Measurements from ENCODE around the gene TMEM79.

Gene TMEM79, protein sequence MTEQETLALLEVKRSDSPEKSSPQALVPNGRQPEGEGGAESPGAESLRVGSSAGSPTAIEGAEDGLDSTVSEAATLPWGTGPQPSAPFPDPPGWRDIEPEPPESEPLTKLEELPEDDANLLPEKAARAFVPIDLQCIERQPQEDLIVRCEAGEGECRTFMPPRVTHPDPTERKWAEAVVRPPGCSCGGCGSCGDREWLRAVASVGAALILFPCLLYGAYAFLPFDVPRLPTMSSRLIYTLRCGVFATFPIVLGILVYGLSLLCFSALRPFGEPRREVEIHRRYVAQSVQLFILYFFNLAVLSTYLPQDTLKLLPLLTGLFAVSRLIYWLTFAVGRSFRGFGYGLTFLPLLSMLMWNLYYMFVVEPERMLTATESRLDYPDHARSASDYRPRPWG

DNA sequence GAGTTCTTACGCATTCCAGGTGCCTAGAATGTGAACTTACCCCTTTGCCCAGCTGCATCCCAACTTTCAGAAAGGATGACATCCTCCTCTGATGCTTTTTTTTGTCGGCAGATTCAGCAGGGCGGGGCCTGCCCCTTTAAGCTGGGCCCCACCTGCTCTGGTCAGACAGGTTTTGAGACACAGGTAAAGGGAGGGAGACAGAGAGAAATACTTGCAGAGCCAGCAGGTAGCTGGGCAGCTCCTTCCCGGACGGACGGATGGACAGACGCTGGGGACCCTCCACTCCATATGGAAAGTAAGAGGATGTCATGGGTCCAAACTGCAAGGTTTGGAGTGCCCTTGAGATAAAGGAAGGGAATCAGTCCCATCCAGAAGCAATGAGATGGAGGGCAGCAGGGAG lies at the start of gene TMEM79:
TMEM79 (plus strand) TSS at position 214 of the 400 bp plus-strand sequence. CDS start 902 bp downstream, outside the sequence.
- H3K27ac ChIP-seq: peak within 1 kb of the TSS; percentile 85
- no peak for TF ChIP-seq CTCF (IDR thresholded peaks at IDR 0.05)
- no peak for TF ChIP-seq ZFX (IDR thresholded peaks at IDR 0.05; ENCODE audit: borderline replicate concordance)

- no peak for TF ChIP-seq CTCF (IDR thresholded peaks at IDR 0.05)
- no peak for TF ChIP-seq ZFX (IDR thresholded peaks at IDR 0.05; ENCODE audit: borderline replicate concordance)
- no peak overlapping the region for H3K27ac ChIP-seq
These were observed 48.0 kb upstream of the TMEM79 start for GRCh38 chr1:156236164-156236563.

- H3K27ac ChIP-seq: no peak overlapping the region
- TF ChIP-seq CTCF (IDR thresholded peaks at IDR 0.05): no peak
- no peak for TF ChIP-seq ZFX (IDR thresholded peaks at IDR 0.05; ENCODE audit: borderline replicate concordance)
These were observed 45.9 kb upstream of the TMEM79 start for GRCh38 chr1:156238248-156238647.

- TF ChIP-seq CTCF (IDR thresholded peaks at IDR 0.05): no peak
- TF ChIP-seq ZFX (IDR thresholded peaks at IDR 0.05; ENCODE audit: borderline replicate concordance): no peak
- peak overlapping the region; percentile 12; the same call in 1 of the 2 replicates for H3K27ac ChIP-seq
These were observed 42.8 kb upstream of the TMEM79 start for GRCh38 chr1:156241311-156241811.

DNA sequence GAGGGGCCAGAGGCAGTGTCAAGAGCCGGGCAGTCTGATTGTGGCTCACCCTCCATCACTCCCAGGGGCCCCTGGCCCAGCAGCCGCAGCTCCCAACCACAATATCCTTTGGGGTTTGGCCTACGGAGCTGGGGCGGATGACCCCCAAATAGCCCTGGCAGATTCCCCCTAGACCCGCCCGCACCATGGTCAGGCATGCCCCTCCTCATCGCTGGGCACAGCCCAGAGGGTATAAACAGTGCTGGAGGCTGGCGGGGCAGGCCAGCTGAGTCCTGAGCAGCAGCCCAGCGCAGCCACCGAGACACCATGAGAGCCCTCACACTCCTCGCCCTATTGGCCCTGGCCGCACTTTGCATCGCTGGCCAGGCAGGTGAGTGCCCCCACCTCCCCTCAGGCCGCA lies 42.2 kb upstream of the TMEM79 start, which contains the start of gene BGLAP:
BGLAP (plus strand) TSS at position 259 of the 400 bp plus-strand sequence; CDS start at position 307, 48 bp downstream.
- peak within 1 kb of the TSS; percentile 12; the same call in 1 of the 2 replicates for H3K27ac ChIP-seq
- no peak for TF ChIP-seq CTCF (IDR thresholded peaks at IDR 0.05)

DNA sequence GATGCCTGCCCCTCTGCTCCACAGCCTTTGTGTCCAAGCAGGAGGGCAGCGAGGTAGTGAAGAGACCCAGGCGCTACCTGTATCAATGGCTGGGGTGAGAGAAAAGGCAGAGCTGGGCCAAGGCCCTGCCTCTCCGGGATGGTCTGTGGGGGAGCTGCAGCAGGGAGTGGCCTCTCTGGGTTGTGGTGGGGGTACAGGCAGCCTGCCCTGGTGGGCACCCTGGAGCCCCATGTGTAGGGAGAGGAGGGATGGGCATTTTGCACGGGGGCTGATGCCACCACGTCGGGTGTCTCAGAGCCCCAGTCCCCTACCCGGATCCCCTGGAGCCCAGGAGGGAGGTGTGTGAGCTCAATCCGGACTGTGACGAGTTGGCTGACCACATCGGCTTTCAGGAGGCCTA lies 41.4 kb upstream of the TMEM79 start:
- H3K27ac ChIP-seq: no peak overlapping the region
- TF ChIP-seq ZFX (IDR thresholded peaks at IDR 0.05; ENCODE audit: borderline replicate concordance): no peak
- no peak for TF ChIP-seq CTCF (IDR thresholded peaks at IDR 0.05)

DNA sequence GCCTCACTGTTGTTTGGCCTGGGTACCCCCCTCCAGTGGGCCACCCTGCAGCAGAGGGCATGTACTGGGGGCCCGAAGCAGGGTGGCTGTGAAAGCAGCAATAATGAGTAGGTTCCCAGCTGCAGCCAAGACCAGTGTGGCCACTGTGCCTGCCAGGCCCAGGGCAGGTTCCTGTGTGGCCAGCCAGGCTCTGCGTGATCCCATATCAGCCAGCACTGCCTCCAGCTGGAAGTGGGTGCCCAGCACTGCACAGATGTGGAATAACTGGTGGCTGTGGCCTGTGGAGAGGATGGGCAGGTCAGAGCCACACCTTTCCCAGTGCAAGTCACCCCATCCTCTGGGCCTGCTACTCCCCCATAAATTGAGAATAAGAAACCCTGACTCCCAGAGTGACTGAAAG lies 40.0 kb upstream of the TMEM79 start:
- peak overlapping the region; percentile 26; the same call in 1 of the 2 replicates for H3K27ac ChIP-seq
- TF ChIP-seq ZFX (IDR thresholded peaks at IDR 0.05; ENCODE audit: borderline replicate concordance) (no peak), CTCF (IDR thresholded peaks at IDR 0.05) (no peak)
